Panc1 (cell line): ENCODE data around the gene NPAS4.

ENCODE experiments used
- POLR2AphosphoS5 ChIP-seq: IDR thresholded peaks from 2 replicates; pipeline ENCODE4 v1.6.1; 2012; ENCODE audit warnings: mild to moderate bottlenecking, low read depth, low read length, moderate library complexity
- SIN3A ChIP-seq: IDR thresholded peaks from 2 replicates; pipeline ENCODE4 v1.6.1; 2012; ENCODE audit warnings: low read depth, mild to moderate bottlenecking, low read length, moderate library complexity, borderline replicate concordance; ENCODE audit not compliant: insufficient read depth
- TF ChIP-seq, protein P1 (sequence below): fragments of 450-650 bp; IDR thresholded peaks from 2 replicates; pipeline ENCODE4 v1.5.1; 2017; ENCODE audit warnings: mild to moderate bottlenecking
- TF ChIP-seq, protein P2 (sequence below), 2 experiments: IDR thresholded peaks; 2 replicates each; pipeline ENCODE4 v1.6.1; 2011 to 2012; ENCODE audit warnings: low read depth in 2 of 2, control low read depth in 1 of 2, low read length in 1 of 2, mild to moderate bottlenecking in 1 of 2, moderate library complexity in 1 of 2; ENCODE audit not compliant: insufficient read depth in 1 of 2

DNA sequence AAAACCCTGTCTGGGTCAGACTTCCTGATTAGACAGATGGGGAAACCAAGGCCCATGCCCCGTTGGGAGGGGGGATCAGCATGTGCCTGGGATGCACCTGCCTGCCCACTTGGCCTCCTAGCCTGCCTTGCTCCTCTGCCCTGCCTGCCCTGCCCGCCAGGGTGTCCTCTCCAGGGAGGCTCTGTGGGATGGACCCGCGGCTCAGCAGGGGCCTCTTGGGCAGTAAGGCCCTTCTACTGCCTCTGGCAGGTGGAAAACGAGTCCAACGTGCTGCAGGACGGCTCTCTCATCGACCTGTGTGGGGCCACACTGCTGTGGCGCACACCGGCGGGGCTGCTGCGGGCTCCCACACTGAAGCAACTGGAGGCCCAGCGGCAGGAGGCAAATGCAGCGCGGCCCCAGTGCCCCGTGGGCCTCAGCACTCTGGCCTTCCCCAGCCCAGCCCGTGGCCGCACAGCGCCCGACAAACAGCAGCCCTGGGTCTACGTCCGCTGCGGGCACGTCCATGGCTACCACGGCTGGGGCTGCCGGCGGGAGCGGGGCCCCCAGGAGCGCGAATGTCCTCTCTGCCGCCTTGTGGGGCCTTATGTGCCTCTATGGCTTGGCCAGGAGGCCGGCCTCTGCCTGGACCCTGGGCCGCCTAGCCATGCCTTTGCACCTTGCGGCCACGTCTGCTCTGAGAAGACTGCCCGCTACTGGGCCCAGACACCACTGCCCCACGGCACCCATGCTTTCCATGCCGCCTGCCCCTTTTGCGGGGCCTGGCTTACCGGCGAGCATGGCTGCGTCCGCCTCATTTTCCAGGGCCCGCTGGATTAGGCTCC is 54.7 kb downstream of the NPAS4 start:
- TF ChIP-seq, protein P1, sequence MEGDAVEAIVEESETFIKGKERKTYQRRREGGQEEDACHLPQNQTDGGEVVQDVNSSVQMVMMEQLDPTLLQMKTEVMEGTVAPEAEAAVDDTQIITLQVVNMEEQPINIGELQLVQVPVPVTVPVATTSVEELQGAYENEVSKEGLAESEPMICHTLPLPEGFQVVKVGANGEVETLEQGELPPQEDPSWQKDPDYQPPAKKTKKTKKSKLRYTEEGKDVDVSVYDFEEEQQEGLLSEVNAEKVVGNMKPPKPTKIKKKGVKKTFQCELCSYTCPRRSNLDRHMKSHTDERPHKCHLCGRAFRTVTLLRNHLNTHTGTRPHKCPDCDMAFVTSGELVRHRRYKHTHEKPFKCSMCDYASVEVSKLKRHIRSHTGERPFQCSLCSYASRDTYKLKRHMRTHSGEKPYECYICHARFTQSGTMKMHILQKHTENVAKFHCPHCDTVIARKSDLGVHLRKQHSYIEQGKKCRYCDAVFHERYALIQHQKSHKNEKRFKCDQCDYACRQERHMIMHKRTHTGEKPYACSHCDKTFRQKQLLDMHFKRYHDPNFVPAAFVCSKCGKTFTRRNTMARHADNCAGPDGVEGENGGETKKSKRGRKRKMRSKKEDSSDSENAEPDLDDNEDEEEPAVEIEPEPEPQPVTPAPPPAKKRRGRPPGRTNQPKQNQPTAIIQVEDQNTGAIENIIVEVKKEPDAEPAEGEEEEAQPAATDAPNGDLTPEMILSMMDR, result no peak
- TF ChIP-seq POLR2AphosphoS5 (no peak; the same call in 1 of the 2 replicates), SIN3A (no peak)
- TF ChIP-seq, protein P2, sequence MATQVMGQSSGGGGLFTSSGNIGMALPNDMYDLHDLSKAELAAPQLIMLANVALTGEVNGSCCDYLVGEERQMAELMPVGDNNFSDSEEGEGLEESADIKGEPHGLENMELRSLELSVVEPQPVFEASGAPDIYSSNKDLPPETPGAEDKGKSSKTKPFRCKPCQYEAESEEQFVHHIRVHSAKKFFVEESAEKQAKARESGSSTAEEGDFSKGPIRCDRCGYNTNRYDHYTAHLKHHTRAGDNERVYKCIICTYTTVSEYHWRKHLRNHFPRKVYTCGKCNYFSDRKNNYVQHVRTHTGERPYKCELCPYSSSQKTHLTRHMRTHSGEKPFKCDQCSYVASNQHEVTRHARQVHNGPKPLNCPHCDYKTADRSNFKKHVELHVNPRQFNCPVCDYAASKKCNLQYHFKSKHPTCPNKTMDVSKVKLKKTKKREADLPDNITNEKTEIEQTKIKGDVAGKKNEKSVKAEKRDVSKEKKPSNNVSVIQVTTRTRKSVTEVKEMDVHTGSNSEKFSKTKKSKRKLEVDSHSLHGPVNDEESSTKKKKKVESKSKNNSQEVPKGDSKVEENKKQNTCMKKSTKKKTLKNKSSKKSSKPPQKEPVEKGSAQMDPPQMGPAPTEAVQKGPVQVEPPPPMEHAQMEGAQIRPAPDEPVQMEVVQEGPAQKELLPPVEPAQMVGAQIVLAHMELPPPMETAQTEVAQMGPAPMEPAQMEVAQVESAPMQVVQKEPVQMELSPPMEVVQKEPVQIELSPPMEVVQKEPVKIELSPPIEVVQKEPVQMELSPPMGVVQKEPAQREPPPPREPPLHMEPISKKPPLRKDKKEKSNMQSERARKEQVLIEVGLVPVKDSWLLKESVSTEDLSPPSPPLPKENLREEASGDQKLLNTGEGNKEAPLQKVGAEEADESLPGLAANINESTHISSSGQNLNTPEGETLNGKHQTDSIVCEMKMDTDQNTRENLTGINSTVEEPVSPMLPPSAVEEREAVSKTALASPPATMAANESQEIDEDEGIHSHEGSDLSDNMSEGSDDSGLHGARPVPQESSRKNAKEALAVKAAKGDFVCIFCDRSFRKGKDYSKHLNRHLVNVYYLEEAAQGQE (IDR thresholded peaks at IDR 0.05; ENCODE audit: insufficient read depth in 1 of 2, low read depth in 2 of 2, low read length in 1 of 2), result no peak
